Skeletal muscle tissue (tissue), 4 donors: ENCODE data around the gene NEU4. TPM values are rescaled to one million over a fixed set of nuclear protein-coding genes. Genes with fewer than 3 reads are reported as not detected.
"Not testable (repeated sequence)": the region's sequence is repeated elsewhere in the genome, so short reads cannot be mapped to it uniquely, and the experiment has no call there.

ENCODE experiments used
- H3K27ac ChIP-seq: one replicate; pipeline ENCODE4 v1.7.0; 2013; ENCODE audit warnings: mild to moderate bottlenecking, low read depth, low read length, inconsistent platforms
- H3K27me3 ChIP-seq, 3 donors: one replicate each; pipeline ENCODE4 v1.7.0; 2013; ENCODE audit warnings: low read length in 3 of 3; ENCODE audit not compliant: control insufficient read depth in 3 of 3, insufficient read depth in 3 of 3
- H3K36me3 ChIP-seq, 3 donors: one replicate each; pipeline ENCODE4 v1.7.0; 2013; ENCODE audit warnings: low read length in 3 of 3; ENCODE audit not compliant: control insufficient read depth in 3 of 3, insufficient read depth in 3 of 3
- H3K4me1 ChIP-seq, 3 donors: one replicate each; pipeline ENCODE4 v1.7.0; 2013; ENCODE audit warnings: low read length in 3 of 3, mild to moderate bottlenecking in 3 of 3; ENCODE audit not compliant: control insufficient read depth in 3 of 3, insufficient read depth in 3 of 3
- H3K4me3 ChIP-seq, 3 donors: one replicate each; pipeline ENCODE4 v1.7.0; 2013; ENCODE audit warnings: low read length in 3 of 3
- H3K9ac ChIP-seq, 3 donors: one replicate each; pipeline ENCODE4 v1.7.0; 2013; ENCODE audit warnings: low read length in 3 of 3, mild to moderate bottlenecking in 3 of 3, moderate library complexity in 2 of 3, low read depth in 1 of 3
- H3K9me3 ChIP-seq, 3 donors: one replicate each; pipeline ENCODE4 v1.7.0; 2013; ENCODE audit warnings: low read length in 3 of 3; ENCODE audit not compliant: control insufficient read depth in 3 of 3
- total RNA-seq: library from RNA; depleted of rRNA; stranded (reverse); fragments of >200 nt; gene quantifications from one replicate; pipeline ENCODE4 v1.2.3, GENCODE V29; 2014
- donor health status: Osteomylitis.

Gene NEU4
- total RNA-seq, 1 donor from 2014 or later: 4.2 TPM

GRCh38 chr2:241788572-241788971 is 20.4 kb upstream of the NEU4 start:
- no peak overlapping the region for H3K9ac ChIP-seq
- no peak overlapping the region for H3K27ac ChIP-seq
- no peaks in the 10 kb centered on the region for H3K4me1 ChIP-seq
- no peaks in the 10 kb centered on the region for H3K27me3 ChIP-seq
- no peaks in the 10 kb centered on the region for H3K36me3 ChIP-seq
- H3K9me3 ChIP-seq: no peaks in the 10 kb centered on the region
- no peak overlapping the region for H3K4me3 ChIP-seq

GRCh38 chr2:241791385-241791784 is 17.6 kb upstream of the NEU4 start:
- not testable (repeated sequence) for H3K9ac ChIP-seq, H3K4me1 ChIP-seq, H3K4me3 ChIP-seq, H3K36me3 ChIP-seq, H3K27me3 ChIP-seq, H3K27ac ChIP-seq, H3K9me3 ChIP-seq

DNA sequence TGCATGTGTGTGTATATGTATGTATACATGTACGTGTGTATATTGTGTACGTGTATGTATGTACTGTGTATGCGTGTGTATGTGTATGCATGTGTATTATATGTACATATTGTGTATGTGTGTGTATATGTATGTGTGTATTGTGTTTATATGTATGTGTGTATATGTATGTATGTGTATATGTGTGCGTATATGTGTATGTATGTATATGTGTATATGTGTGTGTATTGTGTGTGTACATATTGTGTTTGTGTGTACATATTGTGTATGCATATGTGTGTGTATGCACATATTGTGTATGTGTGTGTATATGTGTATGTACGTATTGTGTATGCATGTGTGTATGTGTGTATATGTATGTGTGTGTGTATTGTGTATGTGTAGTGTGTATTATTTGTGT is 15.6 kb upstream of the NEU4 start:
- H3K9ac ChIP-seq: no peak overlapping the region
- no peak overlapping the region for H3K4me3 ChIP-seq
- H3K36me3 ChIP-seq: no peaks in the 10 kb centered on the region
- no peaks in the 10 kb centered on the region for H3K4me1 ChIP-seq
- H3K27me3 ChIP-seq: peaks cover 0 to 12% (median 5%) of the 10 kb centered on the region in 3 donors
- H3K27ac ChIP-seq: no peak overlapping the region
- no peaks in the 10 kb centered on the region for H3K9me3 ChIP-seq

DNA sequence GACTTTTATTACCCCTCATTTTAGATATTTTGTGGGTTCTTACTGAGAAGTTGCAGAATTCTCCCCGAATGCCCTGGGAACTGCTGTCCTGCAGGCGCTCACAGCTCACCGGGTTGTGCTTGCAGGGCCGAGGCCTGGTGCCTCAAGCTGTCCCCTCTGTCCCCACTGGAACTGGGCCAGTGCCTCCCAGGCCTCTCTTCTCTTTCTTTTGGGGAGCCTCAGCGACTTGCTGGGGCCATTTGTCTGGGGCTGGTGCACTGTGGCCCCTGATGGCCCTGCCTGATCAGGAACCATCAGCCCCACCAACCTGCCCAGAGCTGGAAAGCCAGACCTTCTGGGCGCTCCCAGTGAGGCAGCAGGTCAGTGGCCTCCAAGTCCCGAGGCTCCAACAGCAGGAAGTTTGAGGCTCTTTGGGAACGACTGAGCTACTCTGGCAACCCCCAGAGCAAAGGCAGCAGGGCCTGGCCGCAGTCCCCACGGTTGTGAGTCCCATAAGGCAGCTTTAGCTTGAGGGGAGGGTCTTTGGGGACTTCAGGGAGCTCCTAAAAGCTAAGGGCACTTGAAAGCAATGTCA is 14.7 kb upstream of the NEU4 start:
- no peak overlapping the region for H3K27ac ChIP-seq
- H3K36me3 ChIP-seq: no peaks in the 10 kb centered on the region
- no peak overlapping the region for H3K4me3 ChIP-seq
- peaks cover 0 to 12% (median 5%) of the 10 kb centered on the region in 3 donors for H3K27me3 ChIP-seq
- H3K9ac ChIP-seq: no peak overlapping the region
- H3K9me3 ChIP-seq: no peaks in the 10 kb centered on the region
- H3K4me1 ChIP-seq: no peaks in the 10 kb centered on the region

GRCh38 chr2:241795021-241795999 is 13.7 kb upstream of the NEU4 start:
- no peak overlapping the region for H3K4me3 ChIP-seq
- H3K4me1 ChIP-seq: no peaks in the 10 kb centered on the region
- H3K9ac ChIP-seq: no peak overlapping the region
- no peaks in the 10 kb centered on the region for H3K36me3 ChIP-seq
- H3K27ac ChIP-seq: no peak overlapping the region
- H3K27me3 ChIP-seq: peaks cover 0 to 12% (median 5%) of the 10 kb centered on the region in 3 donors
- no peaks in the 10 kb centered on the region for H3K9me3 ChIP-seq

GRCh38 chr2:241796209-241796608 is 12.8 kb upstream of the NEU4 start:
- Histone ChIP-seq H3K9ac (no peak overlapping the region), H3K27ac (no peak overlapping the region), H3K9me3 (no peaks in the 10 kb centered on the region), H3K36me3 (no peaks in the 10 kb centered on the region), H3K4me1 (no peaks in the 10 kb centered on the region), H3K27me3 (peaks cover 0 to 12% (median 5%) of the 10 kb centered on the region in 3 donors), H3K4me3 (no peak overlapping the region)

DNA sequence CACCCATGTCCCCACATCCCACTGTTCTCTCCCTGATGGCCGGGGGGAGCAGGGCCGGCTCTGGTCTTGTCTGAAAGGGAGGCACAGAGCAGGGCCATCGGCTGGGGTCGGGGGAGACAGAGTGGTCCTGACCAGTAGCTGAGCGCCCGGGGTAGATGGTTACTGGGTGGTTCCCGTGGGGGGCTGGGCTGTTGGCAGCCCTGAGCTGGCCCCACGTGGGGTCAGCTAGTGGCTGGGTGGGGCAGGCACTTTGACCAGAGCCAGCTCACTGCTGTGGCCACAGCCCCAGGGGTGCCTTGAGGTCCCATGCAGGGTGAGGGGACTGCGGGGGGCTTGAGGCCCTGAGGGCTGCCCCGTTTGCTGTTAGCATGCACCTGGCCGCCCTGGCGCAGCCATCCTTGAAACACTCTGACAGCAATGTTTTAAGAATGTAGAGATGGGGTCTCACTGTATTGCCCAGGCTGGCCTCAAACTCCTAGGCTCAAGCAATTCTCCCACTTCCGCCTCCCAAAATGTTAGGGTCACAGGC is 12.3 kb upstream of the NEU4 start:
- H3K4me1 ChIP-seq: no peaks in the 10 kb centered on the region
- H3K27ac ChIP-seq: no peak overlapping the region
- no peaks in the 10 kb centered on the region for H3K9me3 ChIP-seq
- no peaks in the 10 kb centered on the region for H3K36me3 ChIP-seq
- H3K27me3 ChIP-seq: peaks cover 0 to 12% (median 5%) of the 10 kb centered on the region in 3 donors
- no peak overlapping the region for H3K9ac ChIP-seq
- H3K4me3 ChIP-seq: no peak overlapping the region

DNA sequence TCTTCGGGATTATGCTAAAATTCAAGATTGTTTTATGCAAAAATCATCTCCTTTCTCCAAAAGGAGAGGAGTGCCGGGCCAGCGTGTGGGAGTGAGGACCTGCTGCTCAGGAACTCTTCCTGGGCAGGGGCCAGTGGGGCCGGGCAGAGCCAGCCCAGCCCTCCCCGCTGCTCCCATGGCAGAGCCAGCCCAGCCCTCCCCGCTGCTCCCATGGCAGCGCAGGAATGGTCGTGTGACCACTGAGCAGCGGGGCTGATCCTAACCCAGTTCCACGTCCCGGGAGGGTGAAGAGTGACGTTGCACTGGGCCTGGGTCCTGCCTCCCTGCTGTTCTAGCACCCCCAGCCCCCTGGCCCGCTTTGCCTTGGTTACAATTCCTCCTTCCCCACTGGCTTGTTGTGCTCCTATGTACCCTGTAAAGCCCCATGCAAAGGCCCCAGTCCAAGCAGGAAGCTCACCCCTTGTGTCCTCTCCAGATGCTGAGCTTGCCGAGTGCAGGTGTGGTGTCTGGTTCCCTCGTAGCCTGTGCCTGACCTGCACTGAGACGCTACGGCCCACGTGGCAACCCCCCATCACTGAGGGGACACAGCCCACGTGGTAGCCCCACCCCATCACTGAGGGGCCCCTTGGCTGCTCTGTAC is 11.4 kb upstream of the NEU4 start:
- Histone ChIP-seq H3K4me1 (no peaks in the 10 kb centered on the region), H3K9ac (no peak overlapping the region), H3K4me3 (no peak overlapping the region), H3K36me3 (no peaks in the 10 kb centered on the region), H3K27ac (no peak overlapping the region), H3K27me3 (peaks cover 0 to 12% (median 5%) of the 10 kb centered on the region in 3 donors), H3K9me3 (no peaks in the 10 kb centered on the region)

DNA sequence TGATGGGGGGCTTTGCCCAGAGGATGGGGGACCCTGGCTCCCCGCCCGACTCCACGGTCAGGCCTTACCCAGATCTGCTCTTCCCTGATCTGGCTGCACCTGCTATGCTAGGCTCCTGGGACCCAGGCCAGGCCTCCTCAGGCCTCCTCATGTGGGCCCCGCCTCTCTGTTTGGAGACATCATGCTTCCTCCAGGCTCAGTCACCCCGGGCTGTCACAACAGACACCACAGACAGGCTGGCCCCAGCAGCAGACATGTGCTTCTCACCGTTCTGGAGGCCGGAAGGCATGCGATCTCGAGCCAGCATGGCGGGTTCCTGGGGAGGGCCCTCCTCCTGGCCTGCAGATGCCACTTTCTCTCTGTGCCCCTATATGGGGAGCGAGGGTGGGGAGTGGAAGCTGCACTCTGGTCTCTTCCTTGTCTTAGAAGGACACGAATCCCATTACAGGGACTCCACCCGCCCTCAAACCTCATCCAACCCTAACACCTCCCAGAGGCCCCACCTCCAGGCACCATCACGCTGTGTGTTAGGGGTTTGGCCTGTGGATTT is 10.8 kb upstream of the NEU4 start:
- H3K4me1 ChIP-seq: peaks cover 0 to 2% (median under 1%) of the 10 kb centered on the region in 3 donors
- no peak overlapping the region for H3K4me3 ChIP-seq
- no peaks in the 10 kb centered on the region for H3K9me3 ChIP-seq
- no peak overlapping the region for H3K9ac ChIP-seq
- peaks cover 0 to 15% (median 7%) of the 10 kb centered on the region in 3 donors for H3K27me3 ChIP-seq
- H3K36me3 ChIP-seq: no peaks in the 10 kb centered on the region
- no peak overlapping the region for H3K27ac ChIP-seq
